GM23248 (cell line): ENCODE measurements around the gene E2F3. TPM values are rescaled to one million over a fixed set of nuclear protein-coding genes. Genes with fewer than 3 reads are reported as not detected.

Experiments used
- DNase-seq: peaks from one replicate; pipeline ENCODE4 v3.0.0-alpha.2; 2015
- H2AFZ ChIP-seq: fragments of 200-600 bp; sonication (generic); 2 replicates; pipeline ENCODE4 v1.6.1; 2016; ENCODE audit warnings: antibody characterized with exemption
- H3F3A ChIP-seq: fragments of 200-600 bp; sonication (generic); 2 replicates; pipeline ENCODE4 v1.6.1; 2016; ENCODE audit warnings: mild to moderate bottlenecking, antibody characterized with exemption, mixed run types; ENCODE audit not compliant: insufficient read depth
- H3K27ac ChIP-seq: fragments of 200-600 bp; sonication (generic); 2 replicates; pipeline ENCODE4 v1.5.1; 2016; ENCODE audit warnings: mild to moderate bottlenecking
- H3K27me3 ChIP-seq: fragments of 200-600 bp; sonication (generic); replicated peaks from 2 replicates; pipeline ENCODE4 v1.6.1; 2016; ENCODE audit warnings: mild to moderate bottlenecking; ENCODE audit not compliant: insufficient read depth
- H3K36me3 ChIP-seq: fragments of 200-600 bp; sonication (generic); 2 replicates; pipeline ENCODE4 v1.6.1; 2016; ENCODE audit warnings: low read depth, mild to moderate bottlenecking
- H3K4me1 ChIP-seq: fragments of 200-600 bp; sonication (generic); 2 replicates; pipeline ENCODE4 v1.6.1; 2016; ENCODE audit warnings: mild to moderate bottlenecking; ENCODE audit not compliant: insufficient read depth
- H3K4me2 ChIP-seq: fragments of 200-600 bp; sonication (generic); one replicate; pipeline ENCODE4 v1.6.1; 2016; ENCODE audit warnings: mild to moderate bottlenecking; ENCODE audit not compliant: unreplicated experiment
- H3K4me3 ChIP-seq: fragments of 200-600 bp; sonication (generic); 2 replicates; pipeline ENCODE4 v1.5.1; 2016; ENCODE audit warnings: mild to moderate bottlenecking
- H3K79me2 ChIP-seq: fragments of 200-600 bp; sonication (generic); 2 replicates; pipeline ENCODE4 v1.6.1; 2016; ENCODE audit warnings: mild to moderate bottlenecking; ENCODE audit not compliant: insufficient read depth
- H3K9ac ChIP-seq: fragments of 200-600 bp; sonication (generic); 2 replicates; pipeline ENCODE4 v1.6.1; 2016; ENCODE audit warnings: mild to moderate bottlenecking
- H3K9me2 ChIP-seq: fragments of 200-600 bp; sonication (generic); 2 replicates; pipeline ENCODE4 v1.6.1; 2016; ENCODE audit warnings: mixed run types, mild to moderate bottlenecking, moderate library complexity; ENCODE audit not compliant: insufficient read depth
- H3K9me3 ChIP-seq: fragments of 200-600 bp; sonication (generic); one replicate; pipeline ENCODE4 v1.6.1; 2017; ENCODE audit warnings: low read depth
- H4K20me1 ChIP-seq: fragments of 200-600 bp; sonication (generic); 2 replicates; pipeline ENCODE4 v1.6.0; 2016; ENCODE audit not compliant: insufficient read depth
- EZH2 ChIP-seq: fragments of 200-600 bp; sonication (generic); IDR thresholded peaks from 2 replicates; pipeline ENCODE4 v1.6.1; 2018; ENCODE audit warnings: antibody characterized with exemption, mild to moderate bottlenecking; ENCODE audit not compliant: insufficient read depth, poor library complexity, severe bottlenecking
- EZH2phosphoT487 ChIP-seq: fragments of 200-600 bp; sonication (generic); IDR thresholded peaks from 2 replicates; pipeline ENCODE4 v1.6.1; 2018; ENCODE audit warnings: antibody characterized with exemption, moderate library complexity, mild to moderate bottlenecking, low read depth; ENCODE audit not compliant: insufficient read depth
- WGBS, 2 experiments: methylation state at CpG; one replicate each; pipeline ENCODE4 v1.1.6; 2015 to 2017; ENCODE audit warnings: low lambda C conversion rate in 2 of 2, low coverage in 1 of 2; ENCODE audit errors: missing lambda C conversion rate in 2 of 2; 5-methylcytosine and 5-hydroxymethylcytosine counted together
- in situ Hi-C: fragments of 300-500 bp; cut with MboI; formaldehyde crosslinking; loops from 2 replicates; pipeline ENCODE4 v1.15.0; 2020
- polyA plus RNA-seq: library from polyadenylated mRNA; unstranded; fragments of >200 nt; fragmentation: Nextera tagmentation; extraction: Ambion mirVana; gene quantifications from 2 replicates; pipeline ENCODE4 v1.2.1, GENCODE V29; 2016
- total RNA-seq: library from RNA; depleted of rRNA; stranded (reverse); fragments of >200 nt; shearing (Covaris generic); gene quantifications from 2 replicates; pipeline ENCODE4 v1.2.3, GENCODE V29; 2014; rRNA removed

E2F3 gene
- 4.1 and 4.8 TPM in 2 replicates for total RNA-seq
- polyA plus RNA-seq, result 6.1 and 7.0 TPM in 2 replicates

DNA sequence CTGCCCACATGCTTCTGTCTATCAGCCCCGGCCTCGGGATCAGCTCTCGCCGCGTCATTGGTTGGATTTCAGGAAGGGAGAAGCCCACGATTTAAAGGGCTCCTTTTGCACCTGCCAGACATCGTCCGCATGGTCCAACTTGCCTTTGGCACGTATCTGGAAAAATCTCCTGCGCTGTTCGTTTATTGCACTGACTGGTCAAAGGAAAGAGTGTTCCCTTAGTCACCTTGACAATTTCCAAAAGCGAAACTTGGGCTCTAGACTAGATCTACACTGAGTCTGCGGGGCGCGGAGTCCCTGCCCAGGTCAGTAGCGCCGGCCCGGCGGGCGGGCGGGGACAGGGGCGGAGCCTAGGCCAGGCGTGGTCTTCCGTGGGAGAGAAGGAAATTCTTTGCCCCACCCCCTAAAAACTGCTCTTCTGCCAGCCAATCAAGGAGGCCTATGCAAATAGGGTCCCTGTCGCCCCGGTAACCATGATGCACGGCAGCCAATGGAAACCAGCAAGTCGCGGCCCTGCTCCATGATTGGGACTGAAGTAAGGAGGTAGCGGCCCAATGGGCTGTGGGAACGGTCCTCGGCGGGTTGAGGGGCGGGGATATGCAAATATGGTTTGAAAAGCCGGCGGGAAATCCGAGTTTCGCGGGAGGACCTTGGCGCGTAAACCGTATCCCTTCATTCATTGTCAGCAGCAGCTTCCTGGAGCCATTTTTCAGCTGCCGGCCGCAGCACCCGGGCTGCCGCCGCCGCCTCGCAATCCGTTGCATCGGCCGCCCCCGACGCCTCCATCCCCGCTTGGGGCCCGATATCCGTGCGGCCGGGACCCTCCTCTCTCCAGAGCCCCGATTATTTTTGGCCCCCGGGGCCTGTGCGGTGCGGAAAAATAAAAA, at the start of gene E2F3:
E2F3 (plus strand) TSS at position 675 of the 887 bp plus-strand sequence. CDS start 354 bp downstream, outside the sequence.
- TF ChIP-seq EZH2phosphoT487, result no peak
- no peak for TF ChIP-seq EZH2
- Histone ChIP-seq H3K9me3 (no peaks in the 10 kb centered on the region), H3K9ac (peak within 1 kb of the TSS; percentile 91), H3K4me2 (peak within 1 kb of the TSS; percentile 84), H2AFZ (peak within 1 kb of the TSS; percentile 89), H3K4me3 (peak within 1 kb of the TSS; percentile 98), H3K9me2 (no peaks in the 10 kb centered on the region), H3K36me3 (no peaks in the 10 kb centered on the region), H4K20me1 (no peaks in the 10 kb centered on the region), H3K79me2 (peaks cover 29% of the 10 kb centered on the region), H3K27ac (peak within 1 kb of the TSS; percentile 89), H3F3A (peaks cover 7% of the 10 kb centered on the region; the same call in 1 of the 2 replicates), H3K4me1 (peaks cover 5% of the 10 kb centered on the region; the same call in 1 of the 2 replicates), H3K27me3 (no peaks in the 10 kb centered on the region)
- WGBS, 2 experiments, result 0 to 1% methylated on average over 52 to 63 of the region's 63 CpGs
- in situ Hi-C loops, result no loop called here
- DNase-seq, result peak; percentile 100

GRCh38 chr6:20352346-20352745, 49.3 kb upstream of the E2F3 start:
- no peaks in the 10 kb centered on the region for H3K9me2 ChIP-seq
- no peak overlapping the region for H2AFZ ChIP-seq
- no peak overlapping the region for H3K4me2 ChIP-seq
- no peak overlapping the region for H3K9ac ChIP-seq
- in situ Hi-C loops, result no loop called here
- DNase-seq, result no peak
- H3K79me2 ChIP-seq, result no peaks in the 10 kb centered on the region
- H4K20me1 ChIP-seq, result no peaks in the 10 kb centered on the region
- H3K36me3 ChIP-seq, result no peaks in the 10 kb centered on the region
- TF ChIP-seq EZH2phosphoT487 (no peak), EZH2 (no peak)
- WGBS, 2 experiments, result 52 to 53% methylated on average over 4 of the region's 4 CpGs
- H3F3A ChIP-seq, result no peaks in the 10 kb centered on the region
- no peaks in the 10 kb centered on the region for H3K4me1 ChIP-seq
- no peak overlapping the region for H3K27ac ChIP-seq
- H3K9me3 ChIP-seq, result no peaks in the 10 kb centered on the region
- no peaks in the 10 kb centered on the region for H3K27me3 ChIP-seq
- no peak overlapping the region for H3K4me3 ChIP-seq

GRCh38 chr6:20353134-20353533, 48.5 kb upstream of the E2F3 start:
- TF ChIP-seq EZH2, result no peak
- TF ChIP-seq EZH2phosphoT487, result no peak
- no peak overlapping the region for H2AFZ ChIP-seq
- no peaks in the 10 kb centered on the region for H3K4me1 ChIP-seq
- H3K4me3 ChIP-seq, result no peak overlapping the region
- no peaks in the 10 kb centered on the region for H3F3A ChIP-seq
- no peak for DNase-seq
- H3K4me2 ChIP-seq, result no peak overlapping the region
- no peak overlapping the region for H3K9ac ChIP-seq
- in situ Hi-C loops, result no loop called here
- H3K27me3 ChIP-seq, result no peaks in the 10 kb centered on the region
- no peaks in the 10 kb centered on the region for H3K9me2 ChIP-seq
- H3K79me2 ChIP-seq, result no peaks in the 10 kb centered on the region
- no peak overlapping the region for H3K27ac ChIP-seq
- no peaks in the 10 kb centered on the region for H3K9me3 ChIP-seq
- H4K20me1 ChIP-seq, result no peaks in the 10 kb centered on the region
- no peaks in the 10 kb centered on the region for H3K36me3 ChIP-seq
- 49 to 51% methylated on average over 5 of the region's 5 CpGs for WGBS, 2 experiments

DNA sequence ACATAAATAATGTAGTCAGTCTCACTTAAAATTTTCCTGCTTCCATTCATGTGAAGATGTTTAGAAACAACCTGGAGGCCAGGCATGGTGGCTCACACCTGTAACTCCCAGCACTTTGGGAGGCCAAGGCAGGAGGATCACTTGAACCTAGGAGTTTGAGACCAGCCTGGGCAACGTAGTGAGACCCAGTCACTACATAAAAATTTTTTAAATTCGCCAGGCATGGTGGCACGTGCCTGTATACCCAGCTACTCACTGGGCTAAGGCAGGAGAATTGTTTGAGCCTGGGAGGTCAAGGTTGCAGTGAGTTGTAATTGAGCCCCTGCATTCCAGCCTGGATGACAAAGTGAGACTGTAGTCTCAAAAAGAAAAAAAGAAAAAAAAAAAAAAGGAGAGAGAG, 47.3 kb upstream of the E2F3 start:
- in situ Hi-C loops, result no loop called here
- WGBS, 2 experiments, result 37 to 39% methylated on average over 3 of the region's 3 CpGs
- no peak for DNase-seq
- no peak overlapping the region for H3K4me3 ChIP-seq
- H3K9me3 ChIP-seq, result no peaks in the 10 kb centered on the region
- no peaks in the 10 kb centered on the region; the same call in 1 of the 2 replicates for H3K27me3 ChIP-seq
- no peaks in the 10 kb centered on the region for H3K4me1 ChIP-seq
- no peaks in the 10 kb centered on the region for H4K20me1 ChIP-seq
- H3K4me2 ChIP-seq, result no peak overlapping the region
- no peak overlapping the region for H2AFZ ChIP-seq
- no peak overlapping the region for H3K9ac ChIP-seq
- no peaks in the 10 kb centered on the region for H3K79me2 ChIP-seq
- no peaks in the 10 kb centered on the region for H3K9me2 ChIP-seq
- no peak overlapping the region for H3K27ac ChIP-seq
- H3F3A ChIP-seq, result no peaks in the 10 kb centered on the region
- no peaks in the 10 kb centered on the region for H3K36me3 ChIP-seq
- TF ChIP-seq EZH2phosphoT487 (no peak), EZH2 (no peak)
